Panc1 (cell line): ENCODE data around the gene DNAJC27. TPM values are rescaled to one million over a fixed set of nuclear protein-coding genes. Genes with fewer than 3 reads are reported as not detected.

ENCODE experiments used
- ATAC-seq: fragments of 200-7000 bp; cut with Tn5 transposase; 2 replicates; pipeline ENCODE4 v1.9.1; 2020; ENCODE audit warnings: mild to moderate bottlenecking, moderate library complexity
- BruUV-seq: library from RNA; stranded (reverse); fragments of 400-500 nt; replicated peaks from 2 replicates; lab custom pipeline; 2021; lab: Mats Ljungman, UMichigan
- CTCF ChIA-PET: fragments of 300-600 bp; sonication (Branson Sonifier 250); formaldehyde crosslinking; loops from one replicate; lab custom pipeline; 2022; ENCODE audit warnings: antibody characterized with exemption; lab: Charles Lee
- POLR2A ChIA-PET: fragments of 300-600 bp; sonication (Branson Sonifier 250); formaldehyde crosslinking; loops from one replicate; lab custom pipeline; 2022; ENCODE audit warnings: antibody characterized with exemption; lab: Charles Lee
- DNase-seq: peaks from one replicate; pipeline ENCODE4 v3.0.0-alpha.2; 2010; ENCODE audit warnings: low read depth, low spot score
- H3K27ac ChIP-seq: 2 replicates; pipeline ENCODE4 v1.5.1; 2011; ENCODE audit warnings: mild to moderate bottlenecking, low read length, inconsistent platforms
- H3K27me3 ChIP-seq: fragments of 200-500 bp; sonication (Bioruptor generic); 2 replicates; pipeline ENCODE4 v1.6.0; 2014; ENCODE audit warnings: low read length, inconsistent platforms; ENCODE audit not compliant: control insufficient read depth, insufficient read depth
- H3K36me3 ChIP-seq: fragments of 200-500 bp; sonication (Bioruptor generic); 2 replicates; pipeline ENCODE4 v1.5.1; 2014; ENCODE audit warnings: inconsistent platforms, mild to moderate bottlenecking, low read length, moderate library complexity; ENCODE audit not compliant: control insufficient read depth, insufficient read depth
- H3K4me1 ChIP-seq: 2 replicates; pipeline ENCODE4 v1.5.1; 2011; ENCODE audit warnings: inconsistent platforms, mild to moderate bottlenecking, low read length, moderate library complexity; ENCODE audit not compliant: control insufficient read depth, insufficient read depth
- H3K4me3 ChIP-seq, 2 experiments: 2 replicates each; pipeline ENCODE4 v1.5.1; 2011 to 2012; ENCODE audit warnings: low read depth in 2 of 2, low read length in 2 of 2, mild to moderate bottlenecking in 2 of 2, inconsistent platforms in 1 of 2, moderate library complexity in 1 of 2
- H3K9me3 ChIP-seq: fragments of 200-500 bp; sonication (Bioruptor generic); 2 replicates; pipeline ENCODE4 v1.5.1; 2014; ENCODE audit warnings: low read depth, mild to moderate bottlenecking, inconsistent platforms, low read length, moderate library complexity; ENCODE audit not compliant: control insufficient read depth, insufficient read depth
- POLR2AphosphoS5 ChIP-seq: IDR thresholded peaks from 2 replicates; pipeline ENCODE4 v1.6.1; 2012; ENCODE audit warnings: mild to moderate bottlenecking, low read depth, low read length, moderate library complexity
- REST ChIP-seq, 2 experiments: IDR thresholded peaks; 2 replicates each; pipeline ENCODE4 v1.6.1; 2011 to 2012; ENCODE audit warnings: low read depth in 2 of 2, control low read depth in 1 of 2, low read length in 1 of 2, mild to moderate bottlenecking in 1 of 2, moderate library complexity in 1 of 2; ENCODE audit not compliant: insufficient read depth in 1 of 2
- SIN3A ChIP-seq: IDR thresholded peaks from 2 replicates; pipeline ENCODE4 v1.6.1; 2012; ENCODE audit warnings: low read depth, mild to moderate bottlenecking, low read length, moderate library complexity, borderline replicate concordance; ENCODE audit not compliant: insufficient read depth
- TCF7L2 ChIP-seq: IDR thresholded peaks from 2 replicates; pipeline ENCODE4 v1.6.1; 2011; ENCODE audit warnings: mild to moderate bottlenecking, low read depth, low read length, inconsistent platforms
- in situ Hi-C: cut with HindIII; loops from 2 replicates; pipeline ENCODE4 v1.10.0; 2016; ENCODE audit warnings: low sequenced_read_pairs, low pct_unique_long_range_greater_than_20kb
- intact Hi-C: fragments of 100-400 bp; cut with micrococcal nuclease; formaldehyde crosslinking; loops from one replicate; pipeline ENCODE4 v1.10.0; 2022; ENCODE audit not compliant: unreplicated experiment
- total RNA-seq: library from RNA; stranded (reverse); gene quantifications from one replicate; pipeline ENCODE4 v1.2.1, GENCODE V29; 2021; ENCODE audit not compliant: unreplicated experiment
- TF ChIP-seq, protein P1 (sequence below): fragments of 450-650 bp; IDR thresholded peaks from 2 replicates; pipeline ENCODE4 v1.5.1; 2017; ENCODE audit warnings: mild to moderate bottlenecking

DNAJC27 gene
- total RNA-seq, 1 experiment from 2014 or later = 4.9 TPM

DNA sequence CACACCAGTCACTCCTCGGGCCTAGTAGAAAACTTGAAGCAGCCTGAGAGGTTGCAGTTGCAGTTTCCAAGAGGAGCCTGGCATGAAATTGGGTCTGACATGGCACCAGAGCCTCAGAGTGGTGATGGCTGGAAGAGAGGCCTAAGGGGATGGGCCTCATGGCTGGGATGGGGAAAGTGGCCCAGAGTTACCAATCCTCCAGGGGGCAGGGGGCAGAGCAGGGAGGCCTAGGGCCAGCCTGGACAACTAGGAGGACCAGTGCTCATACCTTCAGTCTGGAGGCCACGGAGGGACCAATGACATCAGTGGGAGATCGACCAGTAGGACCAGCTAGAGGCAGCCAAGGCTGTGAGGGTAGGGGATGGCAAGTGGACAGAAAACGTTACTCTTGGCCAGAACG lies 36.6 kb downstream of the DNAJC27 start:
- ChIA-PET CTCF (interaction anchor here (0.6 kb wide), 1 partner anchor 414 kb away, joined by 3 read pairs; no protein-coding TSS in a partner anchor), POLR2A (no interaction called here)
- no peaks in the 10 kb centered on the region for H3K27me3 ChIP-seq
- no peaks in the 10 kb centered on the region for H3K4me1 ChIP-seq
- no peaks in the 10 kb centered on the region for H3K9me3 ChIP-seq
- intact Hi-C loops (no loop called here), in situ Hi-C loops (no loop called here)
- DNase-seq = no peak
- no TSS peak for BruUV-seq
- 0 out of 2 replicates have a peak, but pooled peaks have one; percentile 26 for ATAC-seq
- H3K27ac ChIP-seq = no peak overlapping the region
- TF ChIP-seq TCF7L2 = no peak
- TF ChIP-seq, protein P1, sequence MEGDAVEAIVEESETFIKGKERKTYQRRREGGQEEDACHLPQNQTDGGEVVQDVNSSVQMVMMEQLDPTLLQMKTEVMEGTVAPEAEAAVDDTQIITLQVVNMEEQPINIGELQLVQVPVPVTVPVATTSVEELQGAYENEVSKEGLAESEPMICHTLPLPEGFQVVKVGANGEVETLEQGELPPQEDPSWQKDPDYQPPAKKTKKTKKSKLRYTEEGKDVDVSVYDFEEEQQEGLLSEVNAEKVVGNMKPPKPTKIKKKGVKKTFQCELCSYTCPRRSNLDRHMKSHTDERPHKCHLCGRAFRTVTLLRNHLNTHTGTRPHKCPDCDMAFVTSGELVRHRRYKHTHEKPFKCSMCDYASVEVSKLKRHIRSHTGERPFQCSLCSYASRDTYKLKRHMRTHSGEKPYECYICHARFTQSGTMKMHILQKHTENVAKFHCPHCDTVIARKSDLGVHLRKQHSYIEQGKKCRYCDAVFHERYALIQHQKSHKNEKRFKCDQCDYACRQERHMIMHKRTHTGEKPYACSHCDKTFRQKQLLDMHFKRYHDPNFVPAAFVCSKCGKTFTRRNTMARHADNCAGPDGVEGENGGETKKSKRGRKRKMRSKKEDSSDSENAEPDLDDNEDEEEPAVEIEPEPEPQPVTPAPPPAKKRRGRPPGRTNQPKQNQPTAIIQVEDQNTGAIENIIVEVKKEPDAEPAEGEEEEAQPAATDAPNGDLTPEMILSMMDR = no peak
- TF ChIP-seq SIN3A = no peak
- no peak for TF ChIP-seq POLR2AphosphoS5
- no peak for TF ChIP-seq REST (IDR thresholded peaks at IDR 0.05; ENCODE audit: insufficient read depth in 1 of 2, low read depth in 2 of 2, low read length in 1 of 2)
- no peak overlapping the region for H3K4me3 ChIP-seq
- H3K36me3 ChIP-seq = no peaks in the 10 kb centered on the region

GRCh38 chr2:24932715-24933114 lies 39.0 kb downstream of the DNAJC27 start:
- DNase-seq = no peak
- Histone ChIP-seq H3K36me3 (no peaks in the 10 kb centered on the region), H3K4me3 (no peak overlapping the region), H3K4me1 (no peaks in the 10 kb centered on the region), H3K27ac (no peak overlapping the region), H3K27me3 (no peaks in the 10 kb centered on the region), H3K9me3 (no peaks in the 10 kb centered on the region)
- no peak for TF ChIP-seq REST (IDR thresholded peaks at IDR 0.05; ENCODE audit: insufficient read depth in 1 of 2, low read depth in 2 of 2, low read length in 1 of 2)
- TF ChIP-seq TCF7L2 = no peak
- no peak for TF ChIP-seq POLR2AphosphoS5
- TF ChIP-seq, protein P1 = no peak
- no peak for TF ChIP-seq SIN3A
- intact Hi-C loops = no loop called here
- no peak for ATAC-seq
- in situ Hi-C loops = no loop called here
- ChIA-PET POLR2A (no interaction called here), CTCF (no interaction called here)
- BruUV-seq = no TSS peak
